OCI-LY1 (cell line): ENCODE data around the gene OSTN.

Experiments
- H2AFZ ChIP-seq: fragments of 200-600 bp; sonication (generic), shearing (Covaris generic); 2 replicates; pipeline ENCODE4 v1.6.0; 2014; ENCODE audit warnings: antibody characterized with exemption, mild to moderate bottlenecking, low read length
- H3F3A ChIP-seq: fragments of 200-600 bp; sonication (generic), shearing (Covaris generic); 2 replicates; pipeline ENCODE4 v1.6.0; 2014; ENCODE audit warnings: mild to moderate bottlenecking, antibody characterized with exemption, low read length, moderate library complexity; ENCODE audit not compliant: insufficient read depth
- H3K27ac ChIP-seq: fragments of 200-600 bp; sonication (generic); 2 replicates; pipeline ENCODE4 v1.5.1; 2014; ENCODE audit warnings: low read length, mixed run types, mild to moderate bottlenecking, low read depth; ENCODE audit not compliant: poor library complexity, severe bottlenecking
- H3K27me3 ChIP-seq: fragments of 200-600 bp; sonication (generic); 2 replicates; pipeline ENCODE4 v1.6.0; 2014; ENCODE audit warnings: antibody characterized with exemption, mild to moderate bottlenecking, low read length, moderate library complexity; ENCODE audit not compliant: insufficient read depth
- H3K36me3 ChIP-seq: fragments of 200-600 bp; sonication (generic); 2 replicates; pipeline ENCODE4 v1.6.1; 2014; ENCODE audit warnings: mild to moderate bottlenecking, antibody characterized with exemption, low read length, moderate library complexity, mixed read lengths; ENCODE audit not compliant: insufficient read depth
- H3K4me1 ChIP-seq: fragments of 200-600 bp; sonication (generic); 2 replicates; pipeline ENCODE4 v1.5.1; 2014; ENCODE audit warnings: mild to moderate bottlenecking, low read length, moderate library complexity; ENCODE audit not compliant: insufficient read depth, severe bottlenecking
- H3K4me2 ChIP-seq: fragments of 200-600 bp; sonication (generic), shearing (Covaris generic); 2 replicates; pipeline ENCODE4 v1.6.1; 2014; ENCODE audit warnings: low read length
- H3K4me3 ChIP-seq: fragments of 200-600 bp; sonication (generic); 2 replicates; pipeline ENCODE4 v1.5.1; 2014; ENCODE audit warnings: low read length, low read depth, mild to moderate bottlenecking, mixed read lengths; ENCODE audit not compliant: poor library complexity, severe bottlenecking
- H3K79me2 ChIP-seq: fragments of 200-600 bp; shearing (Covaris generic); 2 replicates; pipeline ENCODE4 v1.6.1; 2016; ENCODE audit warnings: mixed run types, low read length, mixed read lengths; ENCODE audit not compliant: insufficient read depth
- H3K9ac ChIP-seq: fragments of 200-600 bp; sonication (generic), shearing (Covaris generic); 2 replicates; pipeline ENCODE4 v1.6.1; 2014; ENCODE audit warnings: mild to moderate bottlenecking, low read length, mixed read lengths
- H3K9me2 ChIP-seq: fragments of 200-600 bp; sonication (generic), shearing (Covaris generic); 2 replicates; pipeline ENCODE4 v1.6.1; 2014; ENCODE audit warnings: low read depth, mild to moderate bottlenecking, low read length, mixed read lengths
- H3K9me3 ChIP-seq: fragments of 200-600 bp; shearing (Covaris generic); 2 replicates; pipeline ENCODE4 v1.6.1; 2014; ENCODE audit warnings: low read length, mixed read lengths
- H4K20me1 ChIP-seq: fragments of 200-600 bp; sonication (generic), shearing (Covaris generic); 2 replicates; pipeline ENCODE4 v1.6.0; 2016; ENCODE audit warnings: mild to moderate bottlenecking, low read length; ENCODE audit not compliant: insufficient read depth
- CTCF ChIP-seq: fragments of 200-600 bp; sonication (generic), shearing (Covaris generic); IDR thresholded peaks from 2 replicates; pipeline ENCODE4 v1.5.1; 2017; ENCODE audit warnings: mild to moderate bottlenecking, antibody characterized with exemption, low read length, moderate library complexity, mixed read lengths
- EZH2 ChIP-seq: fragments of 200-600 bp; sonication (generic), shearing (Covaris generic); IDR thresholded peaks from 2 replicates; pipeline ENCODE4 v1.8.0; 2017; ENCODE audit warnings: borderline replicate concordance, mixed run types, mild to moderate bottlenecking, antibody characterized with exemption, low read length, moderate library complexity, mixed read lengths

Gene OSTN

DNA sequence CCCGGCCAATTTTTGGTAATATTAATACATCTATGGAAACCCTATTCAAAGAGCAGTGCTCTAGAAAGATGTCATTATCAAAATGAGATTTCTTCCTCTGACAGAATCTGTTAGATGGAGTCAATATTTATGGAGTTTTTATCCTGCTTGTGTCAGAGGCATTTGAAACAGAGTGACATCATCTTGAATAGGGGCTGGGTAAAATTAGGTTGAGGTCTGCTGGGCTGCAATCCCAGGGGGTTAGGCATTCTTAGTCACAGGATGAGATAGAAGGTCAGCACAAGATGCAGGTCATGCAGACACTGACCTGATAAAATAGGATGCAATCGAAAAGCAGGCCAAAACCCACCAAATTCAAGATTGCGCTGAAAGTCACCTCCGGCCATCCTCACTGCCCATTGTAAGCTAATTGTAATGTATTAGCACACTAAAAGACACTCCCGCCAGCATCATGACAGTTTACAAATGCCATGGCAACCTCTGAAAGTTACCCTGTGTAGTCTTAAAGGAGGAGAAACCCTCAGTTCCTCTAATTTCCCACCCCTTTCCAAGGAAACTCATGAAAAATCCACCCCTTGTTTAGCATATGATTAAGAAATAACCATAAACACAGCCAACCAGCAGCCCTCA is 102.9 kb downstream of the OSTN start:
- no peak overlapping the region for H2AFZ ChIP-seq
- peaks cover 10% of the 10 kb centered on the region for H3K4me1 ChIP-seq
- H3K9me3 ChIP-seq: no peaks in the 10 kb centered on the region
- no peaks in the 10 kb centered on the region for H4K20me1 ChIP-seq
- H3K36me3 ChIP-seq: no peaks in the 10 kb centered on the region
- no peaks in the 10 kb centered on the region for H3F3A ChIP-seq
- H3K4me3 ChIP-seq: no peak overlapping the region
- no peak overlapping the region for H3K4me2 ChIP-seq
- H3K79me2 ChIP-seq: no peaks in the 10 kb centered on the region
- H3K9ac ChIP-seq: no peak overlapping the region
- H3K27me3 ChIP-seq: no peaks in the 10 kb centered on the region
- H3K9me2 ChIP-seq: no peaks in the 10 kb centered on the region
- H3K27ac ChIP-seq: no peak overlapping the region
- TF ChIP-seq EZH2 (no peak), CTCF (no peak)

DNA sequence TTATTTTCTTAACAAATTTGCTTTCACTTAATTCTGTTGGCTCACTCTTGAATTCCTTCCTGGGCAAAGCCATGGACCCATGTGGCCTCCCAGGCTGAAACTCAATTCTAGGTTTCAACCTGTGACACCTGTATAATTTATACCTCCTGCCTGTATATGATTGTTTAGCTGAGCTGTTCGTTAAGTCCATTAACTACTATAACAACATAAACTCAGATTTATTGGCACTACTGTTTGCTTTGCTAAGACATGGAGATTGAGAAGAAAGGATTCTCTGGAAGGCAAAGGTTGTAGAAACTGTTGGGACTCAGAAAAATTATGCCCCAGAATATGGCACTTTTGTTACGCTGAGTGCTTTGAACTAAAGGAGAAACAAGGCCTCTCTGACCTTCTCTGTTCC is 103.4 kb downstream of the OSTN start:
- Histone ChIP-seq H4K20me1 (no peaks in the 10 kb centered on the region), H3K27me3 (no peaks in the 10 kb centered on the region), H3K36me3 (no peaks in the 10 kb centered on the region), H3K27ac (no peak overlapping the region), H3K9me3 (no peaks in the 10 kb centered on the region), H3F3A (no peaks in the 10 kb centered on the region), H3K79me2 (no peaks in the 10 kb centered on the region), H3K9ac (no peak overlapping the region), H2AFZ (no peak overlapping the region), H3K4me2 (no peak overlapping the region), H3K9me2 (no peaks in the 10 kb centered on the region), H3K4me1 (peaks cover 10% of the 10 kb centered on the region), H3K4me3 (no peak overlapping the region)
- TF ChIP-seq EZH2 (no peak), CTCF (no peak)

GRCh38 chr3:191303596-191303995 is 104.6 kb downstream of the OSTN start:
- Histone ChIP-seq H3F3A (no peaks in the 10 kb centered on the region), H3K9me3 (no peaks in the 10 kb centered on the region), H3K9me2 (no peaks in the 10 kb centered on the region), H3K4me3 (no peak overlapping the region), H2AFZ (no peak overlapping the region), H3K36me3 (no peaks in the 10 kb centered on the region), H3K4me1 (peaks cover 10% of the 10 kb centered on the region), H3K9ac (no peak overlapping the region), H3K27me3 (no peaks in the 10 kb centered on the region), H3K4me2 (no peak overlapping the region), H3K27ac (no peak overlapping the region), H4K20me1 (no peaks in the 10 kb centered on the region), H3K79me2 (no peaks in the 10 kb centered on the region)
- TF ChIP-seq CTCF (no peak), EZH2 (no peak)
